Thyroid gland (tissue), 4 donors: Measurements from ENCODE around the gene DICER1. TPM values are rescaled to one million over a fixed set of nuclear protein-coding genes. Genes with fewer than 3 reads are reported as not detected.

Experiments used
- DNase-seq, 2 donors: peaks; one replicate each; pipeline ENCODE4 v3.0.0-alpha.2; 2019
- H3K27ac ChIP-seq, 3 donors: fragments of 200-600 bp; sonication (generic); 1 replicate in 2 of 3; 2 replicates in 1 of 3; pipeline ENCODE4 v1.5.1; 2016 to 2019; ENCODE audit warnings: mild to moderate bottlenecking in 1 of 3, moderate library complexity in 1 of 3
- H3K27me3 ChIP-seq: fragments of 200-600 bp; sonication (generic); one replicate; pipeline ENCODE4 v1.5.1; 2019
- H3K36me3 ChIP-seq, 2 donors: fragments of 200-600 bp; sonication (generic); one replicate each; pipeline ENCODE4 v1.5.1; 2016 to 2019
- H3K4me1 ChIP-seq, 2 donors: fragments of 200-600 bp; sonication (generic); one replicate each; pipeline ENCODE4 v1.5.1; 2017 to 2019
- H3K4me3 ChIP-seq, 3 donors: fragments of 200-600 bp; sonication (generic); replicated peaks in 1 of 3; 1 replicate in 2 of 3; 2 replicates in 1 of 3; pipeline ENCODE4 v1.5.1; 2016; ENCODE audit warnings: mild to moderate bottlenecking in 1 of 3
- H3K9me3 ChIP-seq: fragments of 200-600 bp; sonication (generic); one replicate; pipeline ENCODE4 v1.5.1; 2017
- CTCF ChIP-seq, 6 experiments: fragments of 200-600 bp in 3 of 6; fragments of 450-650 bp in 3 of 6; sonication (generic) in 3 of 6; IDR thresholded peaks; one replicate each; pipeline ENCODE4 v1.5.1; 2016 to 2019; ENCODE audit warnings: antibody characterized with exemption in 6 of 6, mild to moderate bottlenecking in 2 of 6, inconsistent platforms in 1 of 6, moderate library complexity in 1 of 6
- POLR2A ChIP-seq, 2 donors: fragments of 450-650 bp; IDR thresholded peaks; one replicate each; pipeline ENCODE4 v1.6.1; 2017; ENCODE audit warnings: antibody characterized with exemption in 2 of 2, mild to moderate bottlenecking in 2 of 2, moderate library complexity in 1 of 2
- WGBS, 2 donors: methylation state at CpG; one replicate each; pipeline ENCODE4 v1.1.5; 2017; 5-methylcytosine and 5-hydroxymethylcytosine counted together
- intact Hi-C: fragments of 100-400 bp; cut with DNase I; formaldehyde crosslinking; loops from one replicate; pipeline ENCODE4 v1.15.1; 2023
- total RNA-seq, 4 donors: library from RNA; depleted of rRNA; stranded (reverse); fragments of >200 nt; gene quantifications; one replicate each; pipeline ENCODE4 v1.2.3, GENCODE V29; 2016

DICER1 gene
- total RNA-seq, 4 donors from 2014 or later, result 66.5 to 96.8 (median 78.8) TPM

- no peak overlapping the region for H3K4me3 ChIP-seq
- intact Hi-C loops, result no loop called here
- WGBS, 2 donors, result 89 to 98% methylated on average over 2 of the region's 2 CpGs
- no peaks in the 10 kb centered on the region for H3K9me3 ChIP-seq
- H3K4me1 ChIP-seq, result peaks cover 21 to 22% of the 10 kb centered on the region in 2 donors
- H3K27me3 ChIP-seq, result no peaks in the 10 kb centered on the region
- H3K27ac ChIP-seq, result no peak overlapping the region
- TF ChIP-seq CTCF (IDR thresholded peaks at IDR 0.05), result no peak
- TF ChIP-seq POLR2A (IDR thresholded peaks at IDR 0.05), result no peak
- DNase-seq, result no peak
- H3K36me3 ChIP-seq, result peaks cover 0 to 8% of the 10 kb centered on the region in 2 donors
These were observed 24.0 kb downstream of the DICER1 start for GRCh38 chr14:95133282-95133681.

GRCh38 chr14:95132760-95133159, 24.6 kb downstream of the DICER1 start:
- Histone ChIP-seq H3K36me3 (peaks cover 0 to 8% of the 10 kb centered on the region in 2 donors), H3K27ac (no peak overlapping the region), H3K9me3 (no peaks in the 10 kb centered on the region), H3K4me3 (no peak overlapping the region), H3K27me3 (no peaks in the 10 kb centered on the region), H3K4me1 (peaks cover 16 to 17% of the 10 kb centered on the region in 2 donors)
- intact Hi-C loops, result no loop called here
- 90% methylated on average over 5 of the region's 5 CpGs for whole genome bisulfite sequencing, 2 donors
- DNase-seq, result no peak
- TF ChIP-seq POLR2A (IDR thresholded peaks at IDR 0.05), result no peak

GRCh38 chr14:95130549-95130948, 26.8 kb downstream of the DICER1 start:
- Histone ChIP-seq H3K4me1 (peaks cover 5 to 10% of the 10 kb centered on the region in 2 donors), H3K36me3 (peaks cover 0 to 8% of the 10 kb centered on the region in 2 donors), H3K27me3 (no peaks in the 10 kb centered on the region), H3K4me3 (no peak overlapping the region), H3K9me3 (no peaks in the 10 kb centered on the region), H3K27ac (no peak overlapping the region)
- 93 to 95% methylated on average over 3 of the region's 3 CpGs for WGBS, 2 donors
- TF ChIP-seq POLR2A (IDR thresholded peaks at IDR 0.05), result no peak
- no peak for TF ChIP-seq CTCF (IDR thresholded peaks at IDR 0.05)
- intact Hi-C loops, result no loop called here
- DNase-seq, result no peak

- H3K27me3 ChIP-seq, result no peaks in the 10 kb centered on the region
- H3K9me3 ChIP-seq, result no peaks in the 10 kb centered on the region
- 40 to 59% methylated on average over 4 of the region's 4 CpGs for WGBS, 2 donors
- DNase-seq, result no peak
- intact Hi-C loops, result no loop called here
- no peak overlapping the region for H3K27ac ChIP-seq
- no peak for TF ChIP-seq POLR2A (IDR thresholded peaks at IDR 0.05)
- no peak for TF ChIP-seq CTCF (IDR thresholded peaks at IDR 0.05)
- H3K36me3 ChIP-seq, result peaks cover 14 to 16% of the 10 kb centered on the region in 2 donors
- no peaks in the 10 kb centered on the region for H3K4me1 ChIP-seq
- no peak overlapping the region for H3K4me3 ChIP-seq
These were observed 29.2 kb downstream of the DICER1 start for GRCh38 chr14:95128140-95128539.

- Histone ChIP-seq H3K36me3 (peaks cover 14 to 16% of the 10 kb centered on the region in 2 donors), H3K9me3 (no peaks in the 10 kb centered on the region), H3K27me3 (no peaks in the 10 kb centered on the region), H3K4me3 (no peak overlapping the region), H3K27ac (no peak overlapping the region), H3K4me1 (peaks cover under 1 to 1% of the 10 kb centered on the region in 2 donors)
- TF ChIP-seq POLR2A (IDR thresholded peaks at IDR 0.05) (no peak), CTCF (IDR thresholded peaks at IDR 0.05) (no peak)
- DNase-seq, result no peak
- WGBS, 2 donors, result 88 to 91% methylated on average over 4 of the region's 4 CpGs
- intact Hi-C loops, result no loop called here
These were observed 29.8 kb downstream of the DICER1 start for GRCh38 chr14:95127531-95127911.
